ENCODE data around the gene MEIOSIN.
"Not testable (repeated sequence)": the region's sequence is repeated elsewhere in the genome, so short reads cannot be mapped to it uniquely, and the experiment has no call there.

MEIOSIN gene

DNA sequence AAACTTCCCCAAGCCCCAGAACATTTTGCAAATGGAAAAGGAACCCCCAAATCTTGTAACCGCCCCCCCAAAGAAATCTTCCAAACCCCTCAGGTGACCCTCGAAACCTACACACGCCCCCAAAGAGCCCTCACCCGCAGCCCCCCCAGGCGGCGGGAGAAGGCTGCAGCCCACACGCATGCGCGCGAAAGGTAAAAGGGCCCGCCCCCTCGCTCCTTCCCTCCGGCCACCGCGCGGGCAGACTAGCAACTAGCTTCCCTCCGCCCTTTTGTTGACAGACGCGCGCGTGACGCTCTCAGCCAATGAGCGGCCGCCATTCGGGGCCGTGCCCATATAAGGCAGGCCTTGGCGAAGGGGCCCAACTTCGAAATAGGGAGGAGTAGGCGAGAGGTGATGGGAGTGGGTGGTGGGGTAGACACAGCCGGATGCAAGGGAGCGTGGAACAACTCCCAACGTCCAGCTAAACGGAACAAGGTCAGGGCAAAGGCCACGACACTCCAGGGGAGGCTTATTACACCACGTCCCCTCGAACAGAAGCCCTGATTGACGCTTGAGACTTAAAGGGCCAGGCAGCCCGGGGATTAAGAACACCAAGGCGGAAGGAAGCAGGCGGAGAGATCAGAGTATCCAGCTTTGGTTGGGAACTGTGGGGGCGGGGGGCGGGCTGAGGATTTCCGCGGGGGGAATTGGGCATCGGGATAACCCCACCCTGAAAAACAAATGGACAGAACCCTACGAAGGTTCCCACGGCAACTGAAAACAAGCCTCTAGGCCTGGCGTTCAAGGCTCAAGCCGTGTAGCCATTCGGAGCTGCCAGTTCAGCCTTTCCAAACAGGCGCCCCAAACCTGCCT, 15.9 kb upstream of the MEIOSIN start:
- in situ Hi-C loops (cut with HindIII; ENCODE audit: low pct_ligation_motif_present, low pct_unique_long_range_greater_than_20kb, low sequenced_read_pairs): no loop called here
- peak; percentile 98 for DNase-seq

DNA sequence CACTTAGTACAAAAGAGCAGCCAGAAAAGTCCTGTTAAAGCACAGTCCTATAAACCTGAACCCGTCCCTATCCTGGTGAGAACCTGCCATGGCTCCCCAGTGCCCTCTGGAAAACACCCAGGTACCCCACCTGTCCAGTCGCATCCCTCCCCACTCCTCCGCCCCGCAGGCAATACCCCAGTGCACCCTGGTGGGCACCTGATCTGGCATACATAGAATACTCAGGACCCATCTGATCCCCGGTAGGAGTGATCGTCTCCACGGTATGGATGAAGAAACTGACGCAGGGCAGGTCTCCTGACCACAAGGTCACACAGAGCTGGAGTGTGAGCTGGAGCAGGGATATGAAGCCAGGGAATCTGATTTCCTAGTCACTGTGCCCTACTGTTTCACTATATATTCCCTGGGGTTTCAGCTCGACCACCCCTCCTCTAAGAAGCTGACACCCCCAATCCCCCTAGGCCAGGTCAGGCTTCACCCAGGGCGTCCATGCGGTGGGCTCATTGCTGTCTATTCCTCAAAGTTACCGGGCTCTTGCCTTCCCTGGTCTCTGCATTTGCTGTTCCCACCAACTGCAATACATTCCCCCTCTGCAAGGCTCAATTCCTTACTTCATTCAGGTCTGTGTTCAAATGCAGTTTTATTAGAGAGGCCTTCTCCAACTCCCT, 15.1 kb upstream of the MEIOSIN start:
- no peak for DNase-seq
- in situ Hi-C loops (cut with HindIII; ENCODE audit: low pct_ligation_motif_present, low pct_unique_long_range_greater_than_20kb, low sequenced_read_pairs): no loop called here

DNA sequence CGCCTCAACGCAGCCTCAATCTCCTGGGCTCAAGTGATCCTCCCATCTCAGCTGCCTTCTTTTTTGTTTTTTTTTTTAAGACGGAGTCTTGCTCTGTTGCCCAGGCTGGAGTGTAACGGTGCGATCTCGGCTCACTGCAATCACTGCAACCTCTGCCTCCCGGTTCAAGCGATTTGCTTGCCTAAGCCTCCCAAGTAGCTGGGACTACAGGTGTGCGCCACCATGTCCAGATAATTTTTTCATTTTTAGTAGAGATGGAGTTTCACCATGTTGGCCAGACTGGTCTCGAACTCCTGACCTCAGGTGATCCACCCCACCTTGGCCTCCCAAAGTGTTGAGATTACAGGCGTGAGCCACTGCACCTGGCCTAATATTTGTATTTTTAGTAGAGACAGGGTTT, 13.2 kb upstream of the MEIOSIN start:
- DNase-seq; in situ Hi-C loops (cut with HindIII; ENCODE audit: low pct_ligation_motif_present, low pct_unique_long_range_greater_than_20kb, low sequenced_read_pairs): not testable (repeated sequence)

DNA sequence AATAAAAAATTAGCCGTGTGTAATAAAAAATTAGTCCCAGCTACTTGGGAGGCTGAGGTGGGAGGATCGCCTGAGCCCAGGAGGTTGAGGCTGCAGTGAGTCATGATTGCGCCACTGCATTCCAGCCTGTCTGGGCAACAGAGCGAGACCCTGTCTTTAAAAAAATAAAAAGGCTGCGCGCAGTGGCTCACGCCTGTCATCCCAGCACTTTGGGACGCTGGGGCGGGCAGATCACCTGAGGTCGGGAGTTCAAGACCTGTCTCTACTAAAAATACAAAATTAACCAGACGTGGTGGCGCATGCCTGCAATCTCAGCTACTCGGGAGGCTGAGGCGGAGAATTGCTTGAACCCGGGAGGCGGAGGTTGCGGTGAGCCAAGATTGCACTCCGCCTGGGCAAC, 4.6 kb upstream of the MEIOSIN start:
- DNase-seq; in situ Hi-C loops (cut with HindIII; ENCODE audit: low pct_ligation_motif_present, low pct_unique_long_range_greater_than_20kb, low sequenced_read_pairs): not testable (repeated sequence)

DNA sequence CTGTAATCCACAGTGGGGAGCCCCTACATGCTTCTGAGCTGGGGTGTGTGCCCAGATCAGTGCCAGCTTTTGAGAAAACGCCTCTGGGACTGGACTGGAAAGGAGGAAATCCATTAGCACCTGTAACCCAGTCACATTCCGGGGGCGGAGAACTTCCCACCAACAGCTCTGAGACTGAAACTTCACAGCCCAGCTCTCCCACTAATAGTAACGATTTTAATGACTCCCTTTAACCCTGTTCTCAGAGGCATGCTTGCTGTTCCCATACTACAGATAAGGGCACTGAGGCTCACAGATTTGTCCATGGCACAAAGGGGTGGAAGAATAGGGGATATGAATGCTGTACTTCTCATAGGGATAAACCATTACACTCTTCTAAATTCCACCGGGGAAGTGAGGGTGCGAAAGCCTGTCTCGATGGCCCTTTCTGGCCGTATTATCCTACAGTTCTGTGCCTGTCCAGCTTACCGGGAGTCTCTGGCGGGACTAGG, 3.4 kb upstream of the MEIOSIN start:
- peak; percentile 9 for DNase-seq
- in situ Hi-C loops (cut with HindIII; ENCODE audit: low pct_ligation_motif_present, low pct_unique_long_range_greater_than_20kb, low sequenced_read_pairs): no loop called here

DNA sequence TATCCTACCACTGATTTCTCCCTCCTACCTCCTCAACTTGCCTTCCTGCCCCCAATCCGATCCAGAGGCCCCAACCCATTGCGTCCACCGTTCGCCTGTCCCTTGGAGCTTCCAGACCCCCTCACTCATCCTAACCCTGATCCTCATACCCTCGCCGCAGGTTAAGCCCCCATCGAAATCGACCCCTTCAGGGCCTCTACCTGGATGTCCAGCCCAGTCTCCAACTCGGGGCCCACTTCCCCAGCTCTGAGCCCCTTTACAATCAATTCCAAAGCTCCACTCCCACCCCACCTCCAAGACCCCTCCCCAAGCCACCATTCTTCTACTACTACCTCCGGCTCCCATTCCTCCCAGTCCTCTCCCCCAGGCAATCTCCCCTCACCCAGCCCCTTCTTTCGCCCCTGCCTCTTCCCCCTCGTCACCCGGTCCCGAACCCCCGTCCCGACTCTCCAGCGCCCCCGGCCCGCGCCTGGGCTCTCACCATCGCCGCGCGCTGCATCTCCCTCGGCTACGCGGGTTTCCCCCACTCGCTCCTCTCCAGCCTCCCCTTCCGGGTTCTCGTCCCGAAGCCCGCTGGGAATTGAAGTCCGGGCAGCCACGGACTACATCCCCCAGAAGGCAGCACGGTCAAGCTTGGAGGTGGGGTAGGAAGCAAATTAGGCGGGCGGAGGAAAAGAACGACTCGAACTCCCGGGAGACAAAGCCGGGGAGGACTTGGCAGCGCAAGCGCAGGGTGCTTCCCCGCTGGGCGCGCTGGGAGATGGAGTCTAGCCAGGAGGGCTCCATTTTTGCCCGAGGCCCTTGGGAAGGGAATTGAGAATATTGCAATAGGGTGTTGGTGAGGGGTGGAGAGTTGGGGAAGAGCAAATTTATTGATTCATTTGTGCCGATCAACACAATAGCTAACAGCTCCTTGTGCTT, 2.6 kb upstream of the MEIOSIN start, which contains the start of gene FBXO46:
TSS of gene FBXO46 (minus strand) at position 529 of the 921 bp plus-strand sequence. CDS start 17,401 bp downstream, outside the sequence.
- in situ Hi-C loops (cut with HindIII; ENCODE audit: low pct_ligation_motif_present, low pct_unique_long_range_greater_than_20kb, low sequenced_read_pairs): no loop called here

DNA sequence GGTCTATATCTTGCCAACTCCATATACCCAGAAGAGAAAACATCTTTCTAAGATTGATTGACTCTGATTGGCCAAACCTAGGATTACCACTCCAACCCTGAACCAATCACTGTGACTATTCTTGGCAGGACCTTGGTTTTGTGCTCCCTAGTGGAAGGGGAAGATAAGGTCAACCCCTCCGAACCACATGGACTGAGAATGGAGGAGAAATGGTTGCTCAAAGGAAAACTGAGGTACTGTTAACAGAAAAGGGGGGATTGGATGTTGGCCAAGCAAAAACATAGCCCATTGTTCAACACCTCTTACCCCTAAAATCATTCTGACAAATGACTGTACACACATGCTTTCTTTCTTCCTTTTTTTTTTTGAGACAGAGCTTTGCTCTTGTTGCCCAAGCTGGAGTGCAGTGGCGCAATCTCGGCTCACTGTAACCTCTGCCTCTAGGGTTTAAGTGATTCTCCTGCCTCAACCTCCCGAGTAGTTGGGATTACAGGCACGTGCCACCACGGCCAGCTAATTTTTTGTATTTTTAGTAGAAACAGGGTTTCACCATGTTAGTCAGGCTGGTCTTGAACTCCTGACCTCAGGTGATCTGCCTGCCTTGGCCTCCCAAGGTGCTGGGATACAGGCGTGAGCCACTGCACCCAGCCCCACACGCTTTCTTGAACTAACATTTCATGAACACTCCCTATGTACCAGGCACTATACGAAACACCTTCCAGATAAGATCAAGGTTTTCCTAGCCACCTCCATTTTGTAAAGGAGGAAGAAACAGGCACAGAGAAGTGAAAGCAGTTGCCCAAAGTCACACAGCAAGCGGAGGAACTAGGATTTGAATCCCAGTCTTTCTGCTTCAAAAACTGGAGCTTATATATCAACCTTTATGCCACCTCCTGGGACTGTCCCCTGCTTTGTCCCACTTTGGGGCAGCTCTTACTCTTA, 6.5 kb downstream of the MEIOSIN start:
- in situ Hi-C loops (cut with HindIII; ENCODE audit: low pct_ligation_motif_present, low pct_unique_long_range_greater_than_20kb, low sequenced_read_pairs): no loop called here
- peak; percentile 20 for DNase-seq

More for the DNA sequence above, 2.6 kb upstream of the MEIOSIN start, which contains the start of gene FBXO46:
- peak; percentile 98 for DNase-seq

DNA sequence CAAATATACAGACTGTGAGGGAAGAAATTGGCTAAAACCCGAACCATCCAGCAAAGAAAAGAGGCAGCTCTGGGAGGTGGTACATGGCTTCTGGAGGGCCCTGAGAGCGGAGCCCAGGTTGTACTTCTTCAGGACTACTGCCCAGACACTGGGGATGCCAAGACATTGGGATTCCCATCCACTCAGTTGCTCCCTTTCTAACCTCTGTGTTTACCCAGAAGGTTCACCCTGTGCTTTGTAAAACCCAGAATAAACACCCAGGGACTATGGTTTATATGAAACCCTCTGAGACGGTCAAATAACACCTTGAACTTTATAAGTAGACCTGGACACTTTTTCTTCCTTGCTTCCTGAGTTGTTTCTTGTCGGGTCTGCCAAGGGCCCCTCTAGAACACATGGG, 9.7 kb downstream of the MEIOSIN start:
- in situ Hi-C loops (cut with HindIII; ENCODE audit: low pct_ligation_motif_present, low pct_unique_long_range_greater_than_20kb, low sequenced_read_pairs): no loop called here
- no peak for DNase-seq

DNA sequence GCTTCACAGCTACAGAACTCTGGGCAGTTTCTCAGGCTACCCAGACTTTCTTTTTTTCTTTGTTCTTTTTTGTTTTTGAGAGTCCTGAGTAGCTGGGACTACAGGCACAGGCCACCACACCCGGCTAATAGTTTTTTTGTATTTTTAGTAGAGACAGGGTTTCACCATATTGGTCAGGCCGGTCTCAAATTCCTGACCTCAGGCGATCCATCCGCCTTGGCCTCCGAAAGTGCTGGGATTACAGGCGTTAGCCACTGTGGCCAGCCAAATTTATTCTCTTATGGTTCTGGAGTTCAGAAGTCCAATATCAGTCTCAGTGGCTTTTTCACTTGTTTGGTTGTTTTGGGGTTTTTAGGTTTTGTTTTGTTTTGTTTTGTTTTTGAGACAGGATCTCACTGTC, 12.4 kb downstream of the MEIOSIN start:
- no peak for DNase-seq
- in situ Hi-C loops (cut with HindIII; ENCODE audit: low pct_ligation_motif_present, low pct_unique_long_range_greater_than_20kb, low sequenced_read_pairs): no loop called here

DNA sequence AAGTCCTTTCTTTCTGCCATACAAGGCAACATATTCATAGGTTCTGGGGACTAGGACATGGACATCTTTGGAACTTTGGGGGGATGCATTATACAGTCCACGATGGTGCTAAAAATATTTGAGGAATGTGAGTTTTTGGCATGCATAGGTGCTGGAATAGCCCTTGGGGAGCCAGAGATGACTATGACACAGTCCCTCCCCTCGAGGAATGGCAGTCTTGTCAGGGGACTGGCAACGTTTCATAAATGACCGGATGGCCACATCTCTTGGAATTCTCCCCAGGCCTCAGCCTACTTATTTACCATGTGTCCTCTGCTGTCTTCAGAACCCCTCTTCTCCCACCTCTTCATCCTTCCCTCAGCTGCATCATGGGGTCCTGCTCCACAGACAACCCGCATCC, 13.6 kb downstream of the MEIOSIN start:
- no peak for DNase-seq
- in situ Hi-C loops (cut with HindIII; ENCODE audit: low pct_ligation_motif_present, low pct_unique_long_range_greater_than_20kb, low sequenced_read_pairs): no loop called here

DNA sequence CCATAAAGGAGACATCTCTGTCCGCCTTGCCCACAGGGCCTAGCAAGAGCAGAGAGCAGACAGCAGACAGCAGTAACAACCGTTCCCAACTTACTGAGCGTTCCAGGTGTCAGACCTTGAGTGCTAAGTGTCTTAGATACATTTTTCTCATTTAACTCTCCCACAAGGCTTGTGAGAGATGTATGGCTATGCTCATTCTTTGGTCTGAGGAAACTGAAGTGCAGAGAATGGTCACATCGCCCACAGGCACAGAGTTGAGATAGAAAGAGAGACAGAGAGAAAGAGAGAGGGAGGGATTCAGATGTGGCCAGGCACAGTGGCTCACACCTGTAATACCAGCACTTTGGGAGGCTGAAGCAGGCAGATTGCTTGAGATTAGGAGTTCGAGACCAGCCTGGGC, 14.3 kb downstream of the MEIOSIN start:
- in situ Hi-C loops (cut with HindIII; ENCODE audit: low pct_ligation_motif_present, low pct_unique_long_range_greater_than_20kb, low sequenced_read_pairs): no loop called here
- DNase-seq: no peak

DNA sequence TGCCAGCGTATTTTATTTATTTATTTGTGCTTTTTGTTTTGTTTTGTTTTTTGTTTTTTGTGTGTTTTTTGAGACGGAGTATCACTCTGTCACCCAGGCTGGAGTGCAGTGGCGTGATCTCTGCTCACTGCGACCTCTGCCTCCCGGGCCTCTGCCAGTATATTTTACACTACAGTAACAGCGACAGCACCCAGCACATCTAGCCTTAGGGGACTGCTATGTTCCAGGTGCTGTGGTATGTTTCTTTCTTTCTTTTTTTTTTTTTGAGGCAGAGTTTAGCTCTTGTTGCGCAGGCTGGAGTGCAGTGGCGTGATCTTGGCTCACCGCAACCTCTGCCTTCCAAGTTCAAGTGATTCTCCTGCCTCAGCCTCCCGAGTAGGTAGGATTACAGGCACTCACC, 18.2 kb downstream of the MEIOSIN start:
- DNase-seq; in situ Hi-C loops (cut with HindIII; ENCODE audit: low pct_ligation_motif_present, low pct_unique_long_range_greater_than_20kb, low sequenced_read_pairs): not testable (repeated sequence)

DNA sequence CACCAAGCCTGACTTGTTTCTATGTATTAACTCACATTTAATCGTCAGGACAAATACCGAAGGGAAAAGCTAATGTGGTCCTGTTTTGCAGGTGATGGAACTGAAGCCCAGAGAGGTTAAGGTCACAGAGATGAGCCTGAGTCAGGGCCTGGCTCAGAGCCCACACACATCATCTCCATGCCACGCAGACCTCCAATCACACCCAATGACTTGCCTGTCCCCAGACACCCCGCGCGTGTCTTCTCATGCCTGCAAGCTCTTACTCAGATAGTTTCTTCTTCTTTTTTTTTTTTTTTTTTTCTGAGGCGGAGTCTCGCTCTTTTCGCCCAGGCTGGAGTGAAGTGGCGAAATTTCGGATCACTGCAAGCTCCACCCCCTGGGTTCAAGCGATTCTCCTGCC, 19.4 kb downstream of the MEIOSIN start:
- no peak for DNase-seq
- in situ Hi-C loops (cut with HindIII; ENCODE audit: low pct_ligation_motif_present, low pct_unique_long_range_greater_than_20kb, low sequenced_read_pairs): no loop called here

DNA sequence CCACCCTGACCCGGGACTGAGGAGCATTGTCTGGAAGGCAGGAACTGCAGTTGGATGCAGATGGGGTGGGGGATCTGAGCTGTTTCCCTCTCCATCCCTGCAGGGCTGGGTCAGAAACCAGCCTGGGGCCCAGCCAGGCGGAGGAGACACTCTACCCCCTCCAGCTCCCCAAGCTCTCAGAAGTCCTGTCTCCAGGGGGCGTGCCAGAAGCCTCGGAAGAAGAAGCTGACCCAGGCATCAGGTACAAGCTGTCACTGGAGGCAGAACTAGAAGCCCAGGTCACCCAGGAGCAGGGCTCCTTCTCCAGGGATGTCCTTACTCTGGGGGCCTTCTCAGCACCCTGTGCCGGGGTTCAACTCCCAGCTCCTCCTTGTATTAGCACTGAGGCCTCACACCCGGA, 20.3 kb downstream of the MEIOSIN start:
- in situ Hi-C loops (cut with HindIII; ENCODE audit: low pct_ligation_motif_present, low pct_unique_long_range_greater_than_20kb, low sequenced_read_pairs): no loop called here
- no peak for DNase-seq

DNA sequence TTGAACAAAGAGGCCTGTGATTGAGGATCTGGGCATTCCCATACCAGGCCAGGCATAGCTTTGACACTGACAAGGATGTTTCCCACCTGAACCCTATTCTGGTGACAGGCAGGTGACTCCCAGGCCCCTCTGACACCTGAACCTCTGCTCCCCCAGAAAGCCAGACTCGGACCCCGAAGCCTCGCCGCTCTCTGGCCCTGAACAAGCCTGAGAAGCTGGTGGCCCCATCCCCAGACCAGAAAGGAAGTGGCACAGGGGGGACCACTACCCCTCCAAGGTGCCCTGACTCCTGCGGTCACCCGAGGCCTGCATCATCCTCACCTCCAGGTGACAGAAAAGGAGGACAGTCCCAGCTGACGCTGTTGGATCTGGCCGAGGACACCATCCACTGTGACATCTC, 21.1 kb downstream of the MEIOSIN start:
- DNase-seq: no peak
- in situ Hi-C loops (cut with HindIII; ENCODE audit: low pct_ligation_motif_present, low pct_unique_long_range_greater_than_20kb, low sequenced_read_pairs): no loop called here

DNA sequence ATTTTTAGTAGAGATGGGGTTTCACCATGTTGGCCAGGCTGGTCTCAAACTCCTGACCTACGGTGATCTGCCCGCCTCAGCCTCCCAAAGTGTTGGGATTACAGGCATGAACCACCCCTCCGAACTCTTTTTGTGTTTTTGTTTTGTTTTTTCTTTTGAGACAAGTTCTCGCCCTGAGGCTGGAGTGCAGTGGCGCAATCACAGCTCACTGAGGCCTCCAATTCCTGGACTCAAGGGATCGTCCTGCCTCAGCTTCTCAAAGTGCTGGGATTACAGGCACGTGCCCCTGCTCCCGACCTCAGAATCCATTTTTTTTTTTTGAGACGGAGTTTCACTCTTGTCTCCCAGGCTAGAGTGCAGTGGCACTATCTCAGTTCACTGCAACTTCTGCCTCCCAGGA, 24.5 kb downstream of the MEIOSIN start:
- in situ Hi-C loops (cut with HindIII; ENCODE audit: low pct_ligation_motif_present, low pct_unique_long_range_greater_than_20kb, low sequenced_read_pairs): no loop called here

DNA sequence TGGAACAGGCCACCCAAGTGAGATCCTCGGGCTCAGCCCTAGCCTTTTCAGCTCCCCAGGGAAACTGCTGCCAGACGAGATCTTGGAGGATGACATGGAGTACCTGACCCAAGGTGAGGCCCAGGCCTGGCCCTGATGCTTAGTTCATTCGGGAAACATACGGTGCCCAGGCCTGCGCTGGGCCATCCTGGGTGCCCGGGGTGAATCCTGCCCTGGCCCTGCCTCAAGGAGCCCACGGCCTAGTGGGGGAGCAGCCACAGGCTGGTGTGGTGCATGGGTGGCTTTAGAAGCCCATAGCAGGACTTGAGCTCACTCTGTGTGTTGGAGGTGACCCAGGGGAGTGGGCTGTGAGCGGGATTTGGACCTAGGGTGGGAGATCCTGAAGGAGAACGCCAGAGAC, 25.7 kb downstream of the MEIOSIN start:
- DNase-seq: no peak
- in situ Hi-C loops (cut with HindIII; ENCODE audit: low pct_ligation_motif_present, low pct_unique_long_range_greater_than_20kb, low sequenced_read_pairs): no loop called here

More for the DNA sequence above, 24.5 kb downstream of the MEIOSIN start:
- DNase-seq: no peak

DNA sequence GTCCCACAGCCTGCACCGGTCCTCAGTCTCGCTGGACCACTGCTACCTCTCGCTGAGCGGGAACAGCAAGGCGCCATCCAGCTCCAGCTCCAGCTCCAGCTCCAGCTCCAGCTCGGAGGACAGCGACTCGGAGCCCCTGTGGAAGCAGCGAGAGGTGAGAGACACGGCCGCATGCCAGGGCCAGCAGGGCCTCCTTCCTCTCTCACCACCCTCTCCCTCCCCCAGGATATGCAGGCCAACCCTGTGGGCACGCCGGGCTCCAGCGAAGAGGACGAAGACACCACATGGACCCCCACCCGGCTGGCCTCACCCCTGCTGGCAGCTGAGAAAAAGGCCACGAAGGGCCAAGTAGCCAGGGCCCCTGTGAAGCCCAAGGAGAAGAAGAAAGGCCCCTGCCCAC, 28.5 kb downstream of the MEIOSIN start:
- DNase-seq: no peak
- in situ Hi-C loops (cut with HindIII; ENCODE audit: low pct_ligation_motif_present, low pct_unique_long_range_greater_than_20kb, low sequenced_read_pairs): no loop called here
